Upper lobe of left lung (tissue), 4 donors: Measurements from ENCODE around the gene NAMPT.

Experiments
- POLR2A ChIP-seq, 4 donors: fragments of 450-650 bp; IDR thresholded peaks; one replicate each; pipeline ENCODE4 v1.5.1; 2016 to 2017; ENCODE audit warnings: antibody characterized with exemption in 4 of 4, mild to moderate bottlenecking in 2 of 4
- TF ChIP-seq, protein P1 (sequence below), 6 experiments: fragments of 450-650 bp in 4 of 6; fragments of 200-600 bp in 2 of 6; sonication (generic) in 2 of 6; IDR thresholded peaks; one replicate each; pipeline ENCODE4 v1.5.1; 2016 to 2019; ENCODE audit warnings: antibody characterized with exemption in 6 of 6

DNA sequence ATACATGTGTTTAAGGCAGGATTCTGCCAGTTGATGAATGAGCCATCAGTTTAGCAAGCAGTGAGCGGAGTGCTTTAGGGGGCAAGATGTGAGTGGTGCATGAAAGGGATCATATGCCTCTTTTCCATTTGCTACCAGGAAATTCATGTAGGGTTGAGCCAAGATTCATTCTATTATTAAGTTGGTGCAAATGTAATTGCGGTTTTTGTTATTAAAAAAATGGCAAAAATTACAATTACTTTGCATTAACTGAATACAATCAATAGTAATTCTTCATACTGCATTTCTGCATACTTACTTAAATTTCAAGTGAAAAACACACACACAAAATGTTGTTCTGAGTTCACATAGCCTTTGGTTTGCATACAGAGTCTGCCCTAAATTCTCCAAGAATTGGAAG is 30.1 kb upstream of the NAMPT start:
- TF ChIP-seq POLR2A (IDR thresholded peaks at IDR 0.05), result no peak
- TF ChIP-seq, protein P1, sequence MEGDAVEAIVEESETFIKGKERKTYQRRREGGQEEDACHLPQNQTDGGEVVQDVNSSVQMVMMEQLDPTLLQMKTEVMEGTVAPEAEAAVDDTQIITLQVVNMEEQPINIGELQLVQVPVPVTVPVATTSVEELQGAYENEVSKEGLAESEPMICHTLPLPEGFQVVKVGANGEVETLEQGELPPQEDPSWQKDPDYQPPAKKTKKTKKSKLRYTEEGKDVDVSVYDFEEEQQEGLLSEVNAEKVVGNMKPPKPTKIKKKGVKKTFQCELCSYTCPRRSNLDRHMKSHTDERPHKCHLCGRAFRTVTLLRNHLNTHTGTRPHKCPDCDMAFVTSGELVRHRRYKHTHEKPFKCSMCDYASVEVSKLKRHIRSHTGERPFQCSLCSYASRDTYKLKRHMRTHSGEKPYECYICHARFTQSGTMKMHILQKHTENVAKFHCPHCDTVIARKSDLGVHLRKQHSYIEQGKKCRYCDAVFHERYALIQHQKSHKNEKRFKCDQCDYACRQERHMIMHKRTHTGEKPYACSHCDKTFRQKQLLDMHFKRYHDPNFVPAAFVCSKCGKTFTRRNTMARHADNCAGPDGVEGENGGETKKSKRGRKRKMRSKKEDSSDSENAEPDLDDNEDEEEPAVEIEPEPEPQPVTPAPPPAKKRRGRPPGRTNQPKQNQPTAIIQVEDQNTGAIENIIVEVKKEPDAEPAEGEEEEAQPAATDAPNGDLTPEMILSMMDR (IDR thresholded peaks at IDR 0.05), result no peak
